Measurements from ENCODE around the gene CD109.

CD109 gene

GRCh38 chr6:73867411-73867810 lies 171.4 kb downstream of the CD109 start:
- no peak for DNase-seq

GRCh38 chr6:73870907-73871306 lies 174.9 kb downstream of the CD109 start:
- no peak for DNase-seq

DNA sequence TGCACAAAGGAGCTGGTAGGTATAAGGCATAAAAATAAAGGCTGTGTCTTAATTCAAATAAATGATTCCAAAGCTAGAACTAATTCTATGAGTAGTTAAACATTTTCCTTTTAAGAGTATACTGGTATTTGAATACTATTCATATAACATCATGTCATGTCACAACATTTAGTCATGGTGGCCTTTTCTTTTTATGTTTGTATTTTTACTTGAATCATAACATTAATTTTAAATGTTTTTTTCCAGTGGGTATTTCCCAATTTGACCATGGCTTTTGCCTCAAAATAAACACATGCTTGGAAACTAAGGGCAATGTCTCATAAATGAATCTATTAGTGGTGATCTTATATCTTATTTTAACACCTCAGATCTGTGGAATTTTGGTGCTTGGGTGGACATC lies 177.1 kb downstream of the CD109 start:
- no peak for DNase-seq
